SK-N-DZ (cell line): ENCODE measurements around the gene MAPK9.

ENCODE experiments used
- DNase-seq: peaks from one replicate; pipeline ENCODE4 v3.0.0-alpha.2; 2015; ENCODE audit warnings: low spot score

MAPK9 gene

DNA sequence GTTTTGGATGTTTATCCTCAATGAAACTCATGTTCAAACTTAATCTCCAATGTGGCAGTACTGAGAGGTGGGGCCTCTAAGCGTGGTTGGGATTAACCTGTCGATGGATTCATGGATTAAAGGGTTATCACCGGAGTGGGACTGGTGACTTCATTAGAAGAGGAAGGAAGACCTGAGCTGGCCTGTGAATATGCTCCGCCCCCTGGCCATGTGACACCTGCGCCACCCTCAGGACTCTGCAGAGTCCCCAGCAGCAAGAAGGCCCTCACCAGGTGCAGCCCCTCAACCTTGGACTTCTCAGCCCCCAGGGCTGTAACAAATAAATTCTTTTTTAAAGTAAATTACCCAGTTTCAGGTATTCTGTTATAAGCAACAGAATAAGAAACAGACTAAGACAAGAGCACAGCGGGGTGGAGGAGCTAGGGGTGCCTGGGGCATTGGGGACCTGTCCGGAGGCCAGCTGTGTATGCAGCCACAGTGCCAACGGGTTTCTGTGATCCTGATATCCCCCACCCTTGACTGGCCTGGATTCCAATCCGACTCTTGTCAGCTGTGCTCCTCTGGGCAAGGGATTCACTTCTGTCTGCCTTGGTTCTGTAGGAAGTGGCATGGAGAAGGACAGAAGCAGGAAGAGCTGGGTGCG lies 3.2 kb upstream of the MAPK9 start:
- DNase-seq = no peak

- no peak for DNase-seq
Observed at GRCh38 chr5:180294411-180294810, 2.5 kb upstream of the MAPK9 start.

GRCh38 chr5:180291234-180291940 lies 496 bp downstream of the MAPK9 start:
- DNase-seq = no peak

GRCh38 chr5:180290568-180291233 lies 1.2 kb downstream of the MAPK9 start:
- DNase-seq = no peak

- DNase-seq = no peak
Observed at GRCh38 chr5:180289966-180290365, 1.9 kb downstream of the MAPK9 start.

GRCh38 chr5:180289433-180289832 lies 2.5 kb downstream of the MAPK9 start:
- peak; percentile 52 for DNase-seq

DNA sequence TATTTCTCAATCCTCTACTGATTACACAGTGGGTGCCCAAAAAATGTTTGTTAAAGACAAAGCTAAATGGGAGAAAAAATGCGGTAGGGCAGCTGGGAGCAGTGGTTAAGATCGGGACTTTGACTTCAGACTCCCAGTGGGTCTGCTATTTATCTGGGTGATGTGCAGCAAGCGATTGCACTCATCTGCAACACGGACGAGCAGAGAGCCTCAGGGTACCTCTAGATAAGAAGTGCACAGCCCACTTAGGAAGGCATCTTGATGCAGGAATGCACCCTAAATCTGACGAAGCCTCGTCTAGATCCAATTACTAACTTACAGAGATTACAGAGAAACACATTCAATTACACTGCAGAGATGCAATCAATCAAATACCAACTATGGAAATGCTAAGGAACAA lies 4.0 kb downstream of the MAPK9 start:
- DNase-seq = no peak

GRCh38 chr5:180287404-180287803 lies 4.5 kb downstream of the MAPK9 start:
- DNase-seq = no peak

GRCh38 chr5:180284149-180284548 lies 7.7 kb downstream of the MAPK9 start:
- no peak for DNase-seq

DNA sequence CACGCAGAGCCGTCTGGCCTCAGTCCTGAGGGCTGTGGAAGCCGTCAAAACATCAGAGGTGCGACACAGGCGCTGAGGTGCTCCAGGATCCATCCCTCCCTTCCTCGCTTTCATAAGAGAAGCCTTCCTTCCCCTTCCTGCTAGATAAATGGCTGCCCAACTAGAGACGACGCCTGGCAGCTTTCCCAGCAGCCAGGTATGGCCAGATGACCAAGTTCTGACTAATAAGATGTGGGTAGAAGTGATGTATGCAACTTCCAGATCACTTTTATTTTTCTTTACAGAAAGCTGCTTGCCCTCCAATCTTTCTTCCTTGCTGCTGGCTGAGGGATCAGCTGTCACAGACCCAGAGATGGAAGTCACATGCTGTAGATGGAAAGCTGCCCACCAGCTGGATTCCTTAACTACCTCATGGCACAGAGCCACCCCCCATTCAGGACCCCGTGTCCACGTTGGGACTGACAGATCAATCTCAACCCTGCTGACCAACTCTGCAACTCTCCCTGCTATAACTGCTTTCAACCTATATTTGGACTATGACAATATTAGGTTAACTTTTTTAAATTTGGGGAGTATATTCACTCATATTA lies 8.8 kb downstream of the MAPK9 start:
- DNase-seq = no peak

DNA sequence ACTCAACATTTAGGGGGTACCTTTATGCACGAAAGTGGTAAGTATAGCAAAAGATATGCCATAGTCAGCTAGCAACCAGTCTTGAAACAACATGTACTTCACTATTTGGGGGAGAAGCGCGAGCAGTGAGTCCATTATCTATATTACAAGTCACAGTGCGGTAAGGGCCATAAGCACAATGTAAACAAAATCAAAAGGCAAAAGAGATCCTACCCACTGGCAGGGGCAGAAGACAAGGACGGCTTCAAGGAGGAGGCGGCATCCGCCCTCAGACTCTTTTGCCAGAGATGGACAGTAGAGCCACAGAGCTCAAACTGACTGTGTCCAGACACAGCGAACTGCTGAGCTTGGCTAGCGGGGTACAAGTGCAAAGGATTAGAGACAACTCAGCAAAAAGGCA lies 9.6 kb downstream of the MAPK9 start:
- DNase-seq = no peak

DNA sequence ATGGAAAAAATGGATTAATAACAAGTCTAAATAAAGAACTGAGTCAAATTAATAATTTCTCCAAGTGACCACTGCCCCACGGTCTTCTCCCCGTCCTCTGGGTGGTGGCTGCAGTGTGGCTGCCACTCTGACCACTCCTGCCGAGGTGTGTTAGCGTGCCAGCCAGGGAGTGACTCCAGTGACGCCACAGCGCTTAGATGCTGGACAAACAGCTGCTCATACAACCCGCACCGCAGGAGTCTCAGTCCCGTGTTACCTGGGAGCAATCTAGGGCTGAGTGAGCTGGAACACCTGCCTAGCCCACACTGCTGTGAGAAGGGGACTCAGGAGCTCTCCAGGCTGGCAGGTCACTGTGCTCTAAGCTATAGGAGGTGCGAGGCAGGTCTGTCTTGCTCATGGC lies 10.2 kb downstream of the MAPK9 start:
- DNase-seq = no peak

DNA sequence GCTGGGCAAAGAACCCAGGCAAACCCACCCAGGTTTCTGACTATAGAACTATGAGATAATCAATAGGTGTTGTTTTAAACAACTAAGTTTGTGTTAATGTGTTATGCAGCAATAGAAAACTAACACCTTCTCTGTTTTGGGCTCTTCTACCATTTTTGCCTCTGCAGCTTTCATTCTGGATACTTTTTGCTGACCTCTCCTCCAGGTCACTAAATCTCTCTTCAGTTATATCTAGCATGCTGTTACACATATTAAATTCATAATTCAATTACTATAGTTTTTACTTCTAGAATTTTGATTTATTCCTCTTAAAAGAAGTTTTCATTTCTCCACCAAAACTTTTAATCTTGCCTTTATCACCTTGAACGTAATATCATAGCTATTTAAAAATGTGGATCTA lies 17.2 kb downstream of the MAPK9 start:
- no peak for DNase-seq

DNA sequence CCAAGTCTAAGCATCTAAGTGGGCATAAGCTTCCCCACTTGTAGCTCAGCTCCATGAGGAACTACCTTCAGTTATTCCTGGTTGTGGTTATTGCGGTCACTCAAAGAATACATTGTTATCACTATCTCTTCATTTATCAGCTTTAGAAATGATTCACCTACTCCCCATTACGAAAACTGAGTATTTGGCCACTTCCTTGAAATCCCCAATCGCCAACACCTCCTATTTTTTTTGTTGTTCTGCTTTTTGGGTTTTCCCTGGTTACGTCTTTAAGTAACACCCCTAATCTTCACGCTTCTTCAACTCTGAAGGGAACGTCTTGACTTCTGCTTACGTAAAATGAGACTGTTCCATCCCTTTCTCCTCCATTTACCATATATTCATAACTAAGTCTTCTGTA lies 20.7 kb downstream of the MAPK9 start:
- DNase-seq = no peak

GRCh38 chr5:180259260-180259611 lies 32.6 kb downstream of the MAPK9 start:
- no peak for DNase-seq

DNA sequence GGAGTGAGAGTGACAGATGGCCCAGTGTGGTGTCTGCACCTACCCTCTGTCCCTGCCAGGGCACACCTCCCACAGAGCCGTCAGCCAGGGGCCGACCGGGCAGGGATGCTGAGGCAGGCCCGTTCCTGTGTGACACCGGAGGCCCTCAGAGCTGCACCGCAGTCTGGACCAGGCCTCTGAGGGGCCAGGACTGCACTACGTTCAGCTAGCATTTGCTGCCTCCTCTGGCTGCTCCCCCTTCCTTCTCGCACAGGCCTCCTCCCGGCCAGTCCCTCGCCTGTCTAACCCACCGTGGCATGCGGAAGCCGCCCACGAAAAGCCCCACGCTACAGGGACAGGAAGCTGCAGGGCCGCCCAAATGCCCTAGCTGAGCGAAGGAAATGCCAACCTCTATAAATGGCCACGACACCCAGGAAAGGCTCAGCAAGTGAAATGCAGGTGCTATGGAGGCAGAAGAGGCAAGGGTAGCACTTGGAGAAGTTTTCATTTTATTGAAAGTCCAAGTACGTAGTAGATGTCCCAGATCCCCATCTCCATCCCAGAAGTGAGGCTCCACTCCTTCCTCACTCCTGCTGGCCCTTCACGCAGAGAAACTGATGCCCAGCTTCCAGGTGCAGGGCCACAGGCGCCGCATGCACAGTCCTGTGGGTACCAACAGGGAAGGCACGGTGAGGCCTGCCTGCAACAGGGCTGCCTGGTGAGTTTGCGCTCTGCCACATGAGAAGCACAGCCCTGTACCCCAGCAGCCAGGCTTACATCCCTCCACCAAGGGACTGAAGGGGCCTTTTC lies 38.7 kb downstream of the MAPK9 start:
- no peak for DNase-seq

GRCh38 chr5:180251887-180252286 lies 40.0 kb downstream of the MAPK9 start:
- no peak for DNase-seq

GRCh38 chr5:180251141-180251540 lies 40.7 kb downstream of the MAPK9 start:
- DNase-seq = peak; percentile 54

GRCh38 chr5:180250329-180250728 lies 41.6 kb downstream of the MAPK9 start:
- no peak for DNase-seq

- no peak for DNase-seq
Observed at GRCh38 chr5:180241600-180241999, 50.3 kb downstream of the MAPK9 start.

DNA sequence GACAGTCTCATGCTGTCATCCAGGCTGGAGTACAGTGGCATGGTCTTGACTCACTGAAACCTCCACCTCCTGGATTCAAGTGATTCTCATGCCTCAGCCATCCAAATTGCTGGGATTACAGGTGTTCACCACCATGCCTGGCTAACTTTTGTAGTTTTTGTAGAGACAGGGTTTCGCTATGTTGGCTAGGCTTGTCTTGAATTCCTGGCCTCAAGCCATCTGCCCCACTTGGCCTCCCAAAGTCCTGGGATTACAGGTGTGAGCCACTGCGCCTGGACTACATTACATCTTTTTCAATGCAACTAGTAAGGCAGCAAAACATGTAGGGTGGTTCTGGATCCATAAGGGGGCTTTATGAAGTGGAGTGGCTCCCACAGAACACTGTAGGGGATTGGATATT lies 53.3 kb downstream of the MAPK9 start:
- no peak for DNase-seq

DNA sequence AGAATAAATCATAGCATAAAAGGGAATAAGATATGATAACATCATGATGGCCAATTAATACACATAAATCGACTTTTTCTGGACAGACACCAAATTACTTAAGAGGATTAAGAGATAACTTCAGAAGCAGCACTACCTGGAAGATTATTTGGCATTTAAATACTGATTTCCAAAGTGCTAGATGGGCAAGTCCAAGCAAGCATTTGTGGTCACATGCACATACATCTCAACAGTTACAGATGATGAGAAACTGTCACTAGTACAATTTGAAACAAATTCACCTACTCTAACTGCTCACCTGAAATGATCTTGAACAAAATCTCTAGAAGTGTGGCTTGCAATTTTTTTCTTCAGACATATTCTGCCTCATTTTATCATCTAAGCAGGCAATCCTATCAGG lies 56.0 kb downstream of the MAPK9 start:
- no peak for DNase-seq
